Amniotic epithelial cell (primary cell): Measurements from ENCODE around the gene MAPK8IP3.
A peak's percentile ranks its signal among the peaks of the same experiment; 100 is the strongest.

Experiments
- DNase-seq: peaks from one replicate; pipeline ENCODE4 v3.0.0-alpha.2; 2010; ENCODE audit warnings: low read depth

Gene MAPK8IP3

GRCh38 chr16:1705688-1706385 lies at the start of gene MAPK8IP3:
Gene MAPK8IP3 (plus strand): TSS chr16:1706195. CDS start chr16:1706340, 145 bp downstream.
- peak; percentile 70 for DNase-seq

DNA sequence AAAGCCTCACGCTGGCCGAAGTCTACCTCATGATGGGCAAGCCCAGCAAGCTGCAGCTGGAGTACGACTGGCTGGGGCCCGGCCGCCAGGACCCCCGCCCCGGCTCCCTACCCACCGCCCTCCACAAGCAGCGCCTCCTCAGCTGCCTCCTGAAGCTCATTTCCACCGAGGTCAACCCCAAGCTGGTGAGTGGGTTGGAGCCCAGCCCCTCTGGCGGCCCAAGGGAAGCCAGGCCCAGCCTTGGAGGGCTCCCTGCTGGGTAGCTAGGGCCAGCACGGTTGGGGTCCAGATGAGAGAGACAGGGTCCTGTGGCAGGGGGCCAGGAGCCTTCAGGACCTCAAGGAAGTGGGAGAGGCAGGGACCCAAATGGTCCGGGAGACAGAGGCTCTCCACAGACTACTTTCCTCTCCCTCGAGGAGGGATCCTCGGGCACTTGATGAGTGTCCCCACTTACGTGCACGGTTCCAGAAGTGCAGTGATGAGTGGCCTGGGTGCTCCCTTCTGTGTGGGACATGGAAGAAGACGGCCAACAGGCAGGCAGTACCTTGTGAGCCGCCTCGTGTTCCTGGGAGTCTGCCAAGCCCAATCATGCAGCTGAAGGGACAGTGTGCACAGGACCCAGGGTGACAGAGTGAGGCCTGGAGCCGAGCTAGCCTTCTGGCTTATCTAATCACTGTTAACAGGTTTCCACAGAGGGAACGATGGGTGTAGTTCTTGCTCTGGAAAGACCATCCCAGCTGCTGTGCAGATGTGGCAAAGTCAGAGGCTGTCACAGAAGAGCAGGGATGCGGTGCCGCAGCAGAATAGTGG lies 49.0 kb upstream of the MAPK8IP3 start:
- no peak for DNase-seq

GRCh38 chr16:1657841-1658240 lies 48.2 kb upstream of the MAPK8IP3 start:
- no peak for DNase-seq

- DNase-seq: no peak
Measured at GRCh38 chr16:1659031-1659430, 47.0 kb upstream of the MAPK8IP3 start.

DNA sequence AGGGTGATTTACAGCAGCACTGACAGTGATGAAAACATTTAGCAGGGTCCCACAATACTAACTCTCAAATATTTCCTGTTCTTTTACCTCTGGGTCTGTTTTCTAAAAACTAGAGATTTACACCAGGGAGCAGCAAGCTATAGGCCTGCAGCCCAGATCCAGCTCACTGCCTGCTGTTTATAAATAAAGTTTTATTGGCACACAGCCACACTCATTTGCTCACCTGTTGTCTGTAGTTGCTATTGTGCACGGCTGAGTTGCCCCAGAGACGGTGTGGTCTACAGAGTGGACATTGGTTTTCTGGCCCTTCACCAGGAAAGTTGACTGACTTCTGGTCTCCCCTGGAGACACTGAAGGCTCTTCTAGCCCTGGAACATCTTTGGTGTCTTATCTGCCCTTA lies 44.2 kb upstream of the MAPK8IP3 start:
- no peak for DNase-seq

DNA sequence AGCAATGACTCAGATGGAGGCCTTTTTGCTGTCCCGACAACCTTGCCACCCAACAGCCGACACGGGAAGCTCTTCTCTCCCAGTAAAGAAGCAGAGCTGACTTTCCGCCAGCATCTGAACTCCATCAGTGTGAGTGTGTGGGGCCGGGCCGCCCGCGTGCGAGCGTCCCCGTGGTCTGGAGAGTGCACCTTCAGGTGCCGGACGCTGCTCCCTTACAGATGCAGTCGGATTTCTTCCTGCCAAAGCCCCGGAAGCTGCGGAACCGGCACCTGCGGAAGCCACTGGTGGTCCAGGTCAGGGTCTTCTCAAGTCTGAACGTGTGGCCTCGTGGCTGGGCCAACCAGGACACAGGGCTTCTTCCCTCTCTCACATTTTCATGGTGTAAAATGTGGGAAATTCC lies 43.5 kb upstream of the MAPK8IP3 start:
- no peak for DNase-seq

GRCh38 chr16:1665829-1666228 lies 40.2 kb upstream of the MAPK8IP3 start:
- DNase-seq: no peak

GRCh38 chr16:1666316-1666715 lies 39.7 kb upstream of the MAPK8IP3 start:
- no peak for DNase-seq

DNA sequence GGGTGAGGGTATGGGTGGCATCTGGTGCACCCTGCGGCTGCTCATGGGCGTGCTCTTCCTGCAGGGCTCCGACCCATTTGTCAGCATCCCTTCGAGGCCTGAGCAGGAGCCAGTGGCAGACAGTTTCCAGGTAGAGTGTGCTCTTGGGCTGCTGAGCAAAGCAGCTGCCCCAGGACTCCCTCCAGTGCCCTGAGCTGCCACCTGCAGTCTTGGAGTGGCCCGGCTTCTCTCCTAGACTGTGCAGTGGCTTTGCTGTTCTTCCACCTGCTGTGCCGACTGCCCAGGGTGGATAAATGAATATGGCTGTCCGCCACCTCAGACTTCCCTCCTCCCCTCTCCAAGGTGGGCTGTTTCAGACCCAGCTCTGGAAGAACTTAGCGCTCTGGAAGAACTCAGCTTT lies 38.7 kb upstream of the MAPK8IP3 start:
- DNase-seq: no peak

GRCh38 chr16:1667916-1668315 lies 38.1 kb upstream of the MAPK8IP3 start:
- no peak for DNase-seq

GRCh38 chr16:1668612-1669319 lies 37.2 kb upstream of the MAPK8IP3 start:
- DNase-seq: no peak

GRCh38 chr16:1669698-1670097 lies 36.3 kb upstream of the MAPK8IP3 start:
- no peak for DNase-seq

DNA sequence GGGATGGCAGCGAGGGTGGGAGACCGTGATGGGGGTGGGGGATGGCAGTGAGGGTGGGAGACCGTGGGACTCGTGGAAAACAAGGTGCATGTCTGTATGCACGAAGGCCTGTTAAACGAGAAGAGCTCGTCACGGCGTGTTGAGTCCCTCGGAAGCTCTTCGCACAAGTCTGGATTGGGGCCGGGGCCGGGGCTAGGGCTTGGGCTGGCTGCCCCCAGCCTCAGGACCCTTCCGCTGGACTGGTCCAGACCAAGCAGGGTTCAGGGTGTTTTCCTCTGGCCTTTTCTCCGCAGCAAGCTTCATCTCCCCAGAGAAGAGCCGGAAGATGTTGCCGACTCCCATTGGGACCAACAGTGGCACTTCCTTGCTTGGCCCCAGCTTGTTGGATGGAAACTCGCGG lies 35.6 kb upstream of the MAPK8IP3 start:
- no peak for DNase-seq

GRCh38 chr16:1670866-1671265 lies 35.1 kb upstream of the MAPK8IP3 start:
- no peak for DNase-seq

DNA sequence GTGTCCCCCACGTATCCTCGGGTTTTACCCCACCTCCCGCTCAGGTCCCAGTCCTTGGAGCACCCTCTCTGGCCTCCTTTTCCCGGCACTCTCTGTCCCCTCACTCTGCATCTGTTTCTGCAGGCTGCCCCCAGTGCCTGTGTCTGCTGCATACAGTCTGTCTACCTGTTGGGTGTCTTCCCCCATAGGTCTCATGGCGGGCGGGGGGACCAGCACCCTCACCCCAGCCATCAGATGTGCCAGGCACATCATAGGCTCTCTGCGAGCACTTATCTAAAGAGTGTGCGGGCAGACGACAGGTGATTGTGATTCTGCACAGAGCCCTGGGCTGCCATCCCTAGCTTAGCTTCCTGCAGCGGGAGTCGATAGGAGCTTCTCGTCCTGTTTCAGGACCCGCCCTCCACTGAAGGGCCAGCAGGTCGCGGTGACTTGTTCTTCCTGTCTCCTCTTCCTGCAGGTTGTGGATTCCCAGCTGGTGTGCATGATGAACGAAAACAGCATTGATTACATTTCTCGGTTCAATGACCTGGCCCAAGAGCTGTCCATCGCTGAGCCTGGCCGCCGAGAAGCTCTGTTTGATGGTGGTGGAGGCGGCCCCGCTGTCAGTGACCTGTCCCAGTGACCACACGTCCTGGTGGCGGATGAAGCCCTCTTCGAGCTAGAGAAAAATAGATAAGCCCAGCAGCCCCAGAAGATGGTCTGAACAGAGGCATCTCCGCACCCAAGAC lies 32.4 kb upstream of the MAPK8IP3 start:
- no peak for DNase-seq

DNA sequence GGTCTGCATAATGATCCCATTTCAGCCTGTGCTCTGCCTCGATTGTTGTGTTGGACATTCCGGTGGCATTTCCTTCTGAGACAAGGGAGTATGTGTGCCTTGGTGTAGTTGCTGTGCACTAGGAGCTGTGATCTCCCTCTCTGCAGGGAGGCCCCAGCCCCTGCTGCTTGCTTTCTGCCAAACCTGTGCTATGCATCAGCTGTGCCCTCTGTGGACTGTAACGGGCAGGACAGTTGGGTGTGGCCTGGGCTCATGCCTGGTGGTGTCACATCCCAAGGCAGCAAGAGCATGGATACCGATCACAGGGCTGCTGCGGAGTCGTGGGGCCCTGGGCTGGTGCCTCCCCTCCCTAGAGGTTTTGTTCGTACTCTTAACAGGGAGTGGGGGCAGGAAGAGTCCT lies 31.7 kb upstream of the MAPK8IP3 start:
- no peak for DNase-seq

DNA sequence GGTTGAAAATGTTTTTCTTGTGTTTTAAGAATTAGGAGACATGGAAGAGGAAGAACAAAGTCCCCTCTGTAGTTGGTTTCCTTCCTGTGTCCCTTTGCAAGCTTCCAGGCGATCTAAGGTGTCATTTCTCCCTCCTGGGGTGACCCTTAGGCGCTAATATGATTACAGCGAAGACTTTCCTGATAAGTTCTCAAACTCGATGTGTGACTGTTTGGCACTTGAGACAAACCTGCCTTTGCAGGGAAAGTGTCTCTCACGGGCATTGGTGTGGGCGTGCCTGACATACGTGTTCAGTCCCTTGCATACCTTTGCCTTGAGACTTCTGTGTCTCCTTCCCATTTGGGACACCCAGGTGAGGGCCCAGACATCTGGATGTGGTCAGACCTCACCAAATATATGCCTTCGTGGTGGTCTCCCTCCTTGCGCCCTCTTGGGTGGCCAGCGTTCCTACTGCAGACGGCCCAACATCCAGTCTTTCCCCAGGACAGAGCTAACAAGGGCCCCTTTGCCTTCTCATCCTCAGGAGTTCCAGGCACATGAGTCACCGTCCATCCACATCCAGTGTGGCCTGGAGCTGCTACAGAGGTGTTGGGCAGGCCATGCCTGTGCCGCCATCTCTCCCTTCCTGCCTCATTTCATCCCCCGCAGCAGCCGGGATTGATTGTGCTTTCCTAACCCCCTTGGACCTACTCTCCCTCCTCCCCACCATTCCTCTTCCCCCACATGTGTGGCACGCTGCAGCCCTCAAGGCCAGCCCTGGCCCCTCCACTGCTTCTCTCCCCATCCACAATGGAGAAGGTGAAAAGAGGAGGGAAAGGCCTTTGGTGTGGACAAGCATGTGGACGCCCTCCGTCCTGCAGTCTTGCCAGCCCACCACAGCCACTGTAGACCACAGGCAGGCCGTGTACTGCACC lies 31.0 kb upstream of the MAPK8IP3 start:
- DNase-seq: peak; percentile 84

GRCh38 chr16:1676661-1677060 lies 29.3 kb upstream of the MAPK8IP3 start:
- no peak for DNase-seq

DNA sequence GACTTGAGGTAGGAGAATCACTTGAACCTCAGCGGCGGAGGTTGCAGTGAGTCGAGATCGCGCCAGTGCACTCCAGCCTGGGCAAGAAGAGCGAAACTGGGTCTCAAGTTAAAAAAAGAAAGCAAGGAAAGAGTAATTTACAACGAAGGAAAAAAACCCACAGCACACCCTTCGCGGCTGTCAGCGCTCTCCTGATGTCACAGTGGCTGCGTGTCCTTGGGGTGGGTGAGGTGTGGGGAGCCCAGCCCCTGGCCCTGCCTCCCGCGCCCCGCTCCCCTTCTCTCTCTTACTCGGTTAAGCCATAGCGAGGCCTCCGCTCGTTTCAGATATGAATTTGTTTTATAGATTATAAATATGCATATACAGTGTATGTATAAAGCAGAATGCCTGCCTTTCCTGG lies 28.7 kb upstream of the MAPK8IP3 start:
- DNase-seq: no peak

- DNase-seq: peak; percentile 94
Measured at GRCh38 chr16:1677942-1678499, 28.0 kb upstream of the MAPK8IP3 start, which contains the start of gene JPT2. Gene JPT2 (plus strand): TSS chr16:1678279. CDS start chr16:1678313, 34 bp downstream.
